HG03521 (cell line): ENCODE results near the gene OTC.

Source experiments
- ATAC-seq: cut with Tn5 transposase; IDR thresholded peaks from one replicate; pipeline ENCODE4 v1.9.1; 2021; ENCODE audit warnings: mild to moderate bottlenecking, moderate library complexity; ENCODE audit not compliant: unreplicated experiment

OTC gene

DNA sequence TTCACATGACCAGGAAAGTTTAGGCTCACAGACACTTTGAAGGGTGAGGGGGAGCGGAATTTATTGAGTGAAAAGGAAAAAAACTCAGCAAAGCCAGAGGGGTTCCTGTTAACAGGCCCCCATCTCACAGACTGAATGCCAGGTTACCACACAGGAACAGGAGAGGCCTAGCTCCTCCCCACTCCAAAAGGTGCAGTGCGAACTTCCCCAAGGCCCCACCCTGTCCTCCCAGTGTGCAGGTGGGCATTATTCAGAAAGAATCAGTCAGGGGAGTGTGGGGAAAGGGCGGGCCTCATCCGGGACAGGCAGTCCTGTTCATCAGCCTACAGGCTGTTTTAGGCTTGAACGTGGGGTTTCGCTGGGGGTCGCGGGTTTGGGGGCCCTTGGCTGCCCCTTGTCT lies 4.0 kb downstream of the OTC start:
- ATAC-seq, result no peak

GRCh38 chrX:38357747-38358673 lies 5.6 kb downstream of the OTC start:
- no peak for ATAC-seq

- ATAC-seq, result no peak
Observed at GRCh38 chrX:38363046-38363445, 10.6 kb downstream of the OTC start.

GRCh38 chrX:38365954-38366353 lies 13.6 kb downstream of the OTC start:
- no peak for ATAC-seq

- ATAC-seq, result no peak
Observed at GRCh38 chrX:38368774-38369173, 16.4 kb downstream of the OTC start.

GRCh38 chrX:38371641-38372040 lies 19.2 kb downstream of the OTC start:
- no peak for ATAC-seq

DNA sequence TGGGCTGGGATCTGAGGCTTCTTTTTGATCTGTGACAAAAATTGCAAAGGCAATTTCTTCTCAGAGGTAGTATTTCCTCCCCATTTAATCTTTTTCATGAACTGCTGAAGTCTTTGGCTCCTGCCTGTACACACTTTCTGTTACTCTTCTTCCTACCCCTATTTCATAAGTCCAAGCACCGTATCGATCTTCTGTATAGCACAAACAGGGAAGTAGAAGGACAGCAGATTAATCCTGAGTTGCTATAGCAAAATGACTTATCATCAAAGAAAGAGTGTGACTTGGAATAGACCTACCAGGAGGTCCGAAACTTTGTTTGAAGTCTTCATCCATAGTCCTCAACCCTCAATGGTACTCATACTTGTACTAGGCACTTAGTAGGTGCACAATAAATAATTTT lies 22.0 kb downstream of the OTC start:
- no peak for ATAC-seq

DNA sequence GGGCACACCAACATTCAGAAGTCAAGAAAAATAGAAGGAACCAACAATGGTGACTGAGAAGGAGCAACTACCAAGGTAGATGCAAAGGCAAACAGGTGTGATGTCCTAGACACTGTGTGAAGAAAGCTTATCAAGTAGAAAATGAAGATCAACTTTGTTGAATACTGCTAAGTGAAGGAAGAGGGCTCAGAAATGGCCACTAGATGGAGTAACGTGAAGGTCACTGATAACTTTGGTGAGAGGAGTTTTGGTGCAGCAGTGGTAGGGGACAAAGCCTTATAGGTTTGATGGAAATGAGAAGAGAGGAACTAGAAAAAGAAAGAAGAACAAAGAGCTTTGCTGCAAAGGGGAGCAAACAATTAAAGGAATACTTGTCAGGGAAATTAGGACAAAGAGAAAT lies 23.5 kb downstream of the OTC start:
- ATAC-seq, result no peak

- no peak for ATAC-seq
Observed at GRCh38 chrX:38376747-38377146, 24.3 kb downstream of the OTC start.

- no peak for ATAC-seq
Observed at GRCh38 chrX:38379088-38379487, 26.7 kb downstream of the OTC start.

DNA sequence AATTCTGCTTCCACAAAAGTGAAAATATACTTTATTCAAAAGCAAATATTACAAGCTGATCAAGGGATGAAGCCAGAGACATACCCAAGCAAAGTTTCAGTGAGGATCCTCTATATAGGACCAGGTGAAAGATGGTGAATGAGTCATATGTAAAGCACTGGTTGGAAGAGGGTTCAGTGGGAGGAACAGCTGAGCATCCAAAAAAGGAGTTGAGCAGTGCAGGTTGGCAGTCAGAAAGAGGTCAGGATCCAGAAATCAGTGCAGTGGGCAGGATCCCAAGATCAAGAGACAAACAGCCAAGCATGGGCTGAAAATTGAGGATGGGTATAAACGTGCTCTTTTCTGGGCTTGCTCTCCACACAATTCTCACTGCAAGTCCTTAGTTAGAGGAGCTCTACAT lies 30.3 kb downstream of the OTC start:
- ATAC-seq, result no peak

DNA sequence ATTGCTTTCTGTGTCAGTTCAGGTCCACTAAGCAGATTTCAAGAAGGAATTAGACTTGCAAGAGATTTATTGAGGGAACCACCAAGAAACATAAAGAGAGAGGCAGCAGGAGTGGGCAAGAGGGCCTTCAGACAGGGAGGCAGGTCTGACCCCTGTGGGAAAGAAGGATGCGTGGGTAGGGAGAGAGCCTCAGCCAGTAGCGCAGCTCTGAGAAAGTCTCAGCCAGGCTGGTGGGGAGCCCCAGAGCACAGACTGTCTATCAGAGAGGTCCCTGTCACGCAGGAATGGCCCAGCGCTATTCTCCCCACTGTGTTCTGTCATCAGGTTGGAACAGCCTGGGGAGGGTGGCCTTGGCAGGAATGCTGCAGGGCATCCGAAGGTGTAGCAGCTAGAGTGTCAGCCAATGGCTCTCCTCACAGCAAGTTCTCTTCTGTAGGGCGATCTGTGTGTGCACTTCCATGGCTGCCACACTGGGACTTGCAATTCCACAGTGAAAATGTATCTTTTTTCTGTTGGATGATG lies 48.0 kb downstream of the OTC start:
- ATAC-seq, result no peak

GRCh38 chrX:38402118-38402517 lies 49.7 kb downstream of the OTC start:
- no peak for ATAC-seq

GRCh38 chrX:38403834-38404233 lies 51.4 kb downstream of the OTC start:
- no peak for ATAC-seq

DNA sequence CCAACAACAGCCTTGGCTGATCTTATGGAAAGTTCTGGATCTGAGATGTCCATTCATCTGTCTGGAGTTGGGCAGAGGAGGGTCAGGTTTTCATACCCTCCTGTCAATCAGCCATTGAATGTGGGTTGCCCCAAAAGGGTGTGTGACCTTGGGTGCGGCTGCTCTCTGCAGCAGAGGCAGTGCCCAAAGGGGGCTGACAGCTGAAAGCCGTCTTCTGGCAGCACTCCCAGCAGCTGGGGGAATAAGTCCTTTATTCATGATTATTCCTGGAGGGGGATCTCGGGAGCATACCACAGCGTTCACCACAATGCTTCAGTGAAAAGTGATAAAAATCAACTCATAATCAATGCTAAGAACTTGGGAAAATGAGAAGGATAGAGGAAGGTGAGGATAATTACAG lies 54.7 kb downstream of the OTC start:
- ATAC-seq, result no peak

DNA sequence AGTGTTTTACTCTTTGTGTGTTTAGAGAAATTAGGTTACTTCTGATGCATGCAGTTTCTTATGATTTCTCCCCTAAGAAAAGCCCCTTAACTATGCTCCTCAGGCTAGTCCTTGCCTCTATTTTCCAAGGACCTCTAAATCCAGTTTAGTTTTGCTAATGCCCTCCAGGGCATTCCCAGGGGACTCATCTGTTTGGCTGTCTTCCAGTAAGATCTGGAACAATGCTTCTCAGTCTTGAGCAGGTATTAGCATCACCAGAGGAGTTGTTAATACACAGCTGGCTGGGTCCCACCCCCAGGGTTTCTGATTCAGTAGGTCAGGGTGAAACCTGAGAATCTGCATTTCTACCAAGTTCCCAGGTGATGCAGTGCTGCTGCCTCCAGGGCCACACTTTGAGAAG lies 56.9 kb downstream of the OTC start:
- no peak for ATAC-seq

GRCh38 chrX:38426785-38427184 lies 74.4 kb downstream of the OTC start:
- no peak for ATAC-seq

DNA sequence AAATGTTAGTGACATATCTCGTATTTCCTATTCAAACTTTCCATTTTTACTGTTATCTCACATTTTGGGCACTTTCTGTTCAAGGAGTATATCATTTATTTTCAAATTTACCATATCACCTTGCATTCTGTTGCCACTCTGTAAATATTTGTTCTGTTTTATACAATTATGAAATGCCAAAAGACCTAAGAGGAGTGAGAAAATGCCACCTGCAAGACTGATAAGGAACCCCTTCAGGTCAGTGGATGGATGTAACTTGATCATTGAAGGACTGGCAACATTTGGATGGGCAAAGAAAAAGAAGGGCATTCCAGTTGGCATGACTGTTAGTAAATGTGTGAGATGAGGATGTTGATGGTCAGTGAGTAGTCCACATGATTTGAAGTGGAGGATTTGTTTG lies 79.1 kb downstream of the OTC start:
- ATAC-seq, result no peak

DNA sequence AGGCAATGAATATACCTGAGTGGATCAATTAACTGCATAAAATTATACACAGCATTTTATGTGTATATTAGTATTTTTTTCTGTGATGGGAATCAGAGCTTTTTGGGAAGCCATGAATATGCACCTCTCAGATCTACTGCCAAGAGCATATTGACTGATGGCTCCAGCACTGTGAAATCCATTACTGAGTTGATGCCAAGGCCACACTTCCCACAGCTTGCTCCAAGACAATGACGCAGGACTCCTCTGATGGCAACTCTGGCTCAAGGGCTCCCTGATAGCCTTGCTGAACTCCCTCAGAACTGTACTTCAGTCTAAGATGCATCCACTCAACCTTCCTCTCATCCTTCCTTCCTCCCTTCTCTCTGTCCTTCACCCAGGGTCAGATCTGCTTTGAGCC lies 82.7 kb downstream of the OTC start:
- no peak for ATAC-seq

- ATAC-seq, result no peak
Observed at GRCh38 chrX:38437093-38437492, 84.7 kb downstream of the OTC start.

DNA sequence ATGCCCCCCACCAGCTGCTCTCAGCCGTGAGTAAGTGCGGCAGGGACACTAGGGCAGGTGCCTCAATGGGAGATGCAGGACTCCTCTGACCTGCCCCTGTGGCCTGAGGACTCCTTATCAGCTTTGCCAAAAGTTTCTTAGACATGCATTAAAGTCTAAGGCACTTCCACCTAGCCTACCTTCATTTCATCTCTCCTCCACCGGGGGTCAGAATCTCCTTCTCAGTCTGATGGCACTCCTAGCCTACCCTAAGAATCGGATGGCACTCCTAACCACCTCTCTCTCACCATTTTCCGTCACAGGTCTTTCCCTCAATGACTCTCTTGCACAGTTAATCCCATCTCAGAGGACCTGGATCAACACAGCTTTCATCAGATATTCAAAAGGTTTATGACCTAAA lies 85.9 kb downstream of the OTC start:
- ATAC-seq, result no peak

- no peak for ATAC-seq
Observed at GRCh38 chrX:38452603-38453002, 100.2 kb downstream of the OTC start.

DNA sequence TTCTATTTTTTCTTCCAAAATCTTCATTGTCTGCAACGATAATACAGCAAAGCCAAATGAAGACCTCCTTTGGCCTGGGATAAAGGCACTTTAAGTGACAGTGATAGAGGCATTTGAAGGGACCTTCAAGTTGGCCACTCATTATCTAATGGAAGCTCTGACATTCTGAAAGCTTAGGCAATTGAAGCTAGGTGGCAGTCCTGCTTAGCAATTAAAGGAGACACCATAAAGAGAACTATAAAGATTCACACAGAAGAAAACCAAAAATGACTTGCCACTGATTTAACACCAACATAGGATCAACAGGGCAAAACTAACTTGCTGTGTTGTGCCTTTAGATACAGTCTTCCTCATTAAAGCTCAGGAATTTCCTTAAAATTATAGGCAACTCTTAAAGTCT lies 105.7 kb downstream of the OTC start:
- no peak for ATAC-seq
